ENCODE data around the gene APMAP. TPM values are rescaled to one million over a fixed set of nuclear protein-coding genes. Genes with fewer than 3 reads are reported as not detected.
A peak's percentile ranks its signal among the peaks of the same experiment; 100 is the strongest.

Gene APMAP
- total and polyA plus RNA-seq, 10 of the 15 experiments (the other 5 are each of a cell fraction or from before 2014, with no cell fraction given), result 12.1 to 60.2 (median 32.7) TPM

- TF ChIP-seq, protein P1, sequence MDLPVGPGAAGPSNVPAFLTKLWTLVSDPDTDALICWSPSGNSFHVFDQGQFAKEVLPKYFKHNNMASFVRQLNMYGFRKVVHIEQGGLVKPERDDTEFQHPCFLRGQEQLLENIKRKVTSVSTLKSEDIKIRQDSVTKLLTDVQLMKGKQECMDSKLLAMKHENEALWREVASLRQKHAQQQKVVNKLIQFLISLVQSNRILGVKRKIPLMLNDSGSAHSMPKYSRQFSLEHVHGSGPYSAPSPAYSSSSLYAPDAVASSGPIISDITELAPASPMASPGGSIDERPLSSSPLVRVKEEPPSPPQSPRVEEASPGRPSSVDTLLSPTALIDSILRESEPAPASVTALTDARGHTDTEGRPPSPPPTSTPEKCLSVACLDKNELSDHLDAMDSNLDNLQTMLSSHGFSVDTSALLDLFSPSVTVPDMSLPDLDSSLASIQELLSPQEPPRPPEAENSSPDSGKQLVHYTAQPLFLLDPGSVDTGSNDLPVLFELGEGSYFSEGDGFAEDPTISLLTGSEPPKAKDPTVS (IDR thresholded peaks at IDR 0.05; ENCODE audit: low read depth, low read length), result 0 out of 2 replicates have a peak, but pooled peaks have one; percentile 48
- TF ChIP-seq ZNF217 (IDR thresholded peaks at IDR 0.05) (no peak), NBN (IDR thresholded peaks at IDR 0.05) (peak; percentile 74), RB1 (IDR thresholded peaks at IDR 0.05; ENCODE audit: borderline replicate concordance) (peak; percentile 58; the same call in 1 of the 2 replicates), PAX5 (IDR thresholded peaks at IDR 0.05; ENCODE audit: borderline replicate concordance, low read depth, low read length) (no peak), BACH1 (IDR thresholded peaks at IDR 0.05; ENCODE audit: borderline replicate concordance) (peak; percentile 45), JUNB (IDR thresholded peaks at IDR 0.05) (no peak), LARP7 (IDR thresholded peaks at IDR 0.05) (peak; percentile 41; the same call in 1 of the 2 replicates), YY1 (IDR thresholded peaks at IDR 0.05; ENCODE audit: low read depth, low read length) (no peak; the same call in 1 of the 2 replicates), ZBTB40 (IDR thresholded peaks at IDR 0.05; ENCODE audit: borderline replicate concordance) (peak; percentile 91), ASH2L (IDR thresholded peaks at IDR 0.05; ENCODE audit: borderline replicate concordance, low read depth) (no peak), EGR1 (IDR thresholded peaks at IDR 0.05; ENCODE audit: borderline replicate concordance in 1 of 2, low read depth in 2 of 2, low read length in 2 of 2) (peak; percentile 40 to 46; a peak in 2 of 3 replicates), ZNF622 (IDR thresholded peaks at IDR 0.05) (no peak), RCOR1 (conservative IDR thresholded peaks at IDR 0.05; ENCODE audit: low read depth, low read length) (0 out of 2 replicates have a peak, but pooled peaks have one; percentile 58), CBX5 (IDR thresholded peaks at IDR 0.05; ENCODE audit: low read depth) (peak; percentile 63; the same call in 1 of the 2 replicates)
- TF ChIP-seq, protein P2, sequence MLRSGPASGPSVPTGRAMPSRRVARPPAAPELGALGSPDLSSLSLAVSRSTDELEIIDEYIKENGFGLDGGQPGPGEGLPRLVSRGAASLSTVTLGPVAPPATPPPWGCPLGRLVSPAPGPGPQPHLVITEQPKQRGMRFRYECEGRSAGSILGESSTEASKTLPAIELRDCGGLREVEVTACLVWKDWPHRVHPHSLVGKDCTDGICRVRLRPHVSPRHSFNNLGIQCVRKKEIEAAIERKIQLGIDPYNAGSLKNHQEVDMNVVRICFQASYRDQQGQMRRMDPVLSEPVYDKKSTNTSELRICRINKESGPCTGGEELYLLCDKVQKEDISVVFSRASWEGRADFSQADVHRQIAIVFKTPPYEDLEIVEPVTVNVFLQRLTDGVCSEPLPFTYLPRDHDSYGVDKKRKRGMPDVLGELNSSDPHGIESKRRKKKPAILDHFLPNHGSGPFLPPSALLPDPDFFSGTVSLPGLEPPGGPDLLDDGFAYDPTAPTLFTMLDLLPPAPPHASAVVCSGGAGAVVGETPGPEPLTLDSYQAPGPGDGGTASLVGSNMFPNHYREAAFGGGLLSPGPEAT (IDR thresholded peaks at IDR 0.05; ENCODE audit: low read depth), result peak; percentile 46; the same call in 1 of the 2 replicates
- TF ChIP-seq, protein P3, sequence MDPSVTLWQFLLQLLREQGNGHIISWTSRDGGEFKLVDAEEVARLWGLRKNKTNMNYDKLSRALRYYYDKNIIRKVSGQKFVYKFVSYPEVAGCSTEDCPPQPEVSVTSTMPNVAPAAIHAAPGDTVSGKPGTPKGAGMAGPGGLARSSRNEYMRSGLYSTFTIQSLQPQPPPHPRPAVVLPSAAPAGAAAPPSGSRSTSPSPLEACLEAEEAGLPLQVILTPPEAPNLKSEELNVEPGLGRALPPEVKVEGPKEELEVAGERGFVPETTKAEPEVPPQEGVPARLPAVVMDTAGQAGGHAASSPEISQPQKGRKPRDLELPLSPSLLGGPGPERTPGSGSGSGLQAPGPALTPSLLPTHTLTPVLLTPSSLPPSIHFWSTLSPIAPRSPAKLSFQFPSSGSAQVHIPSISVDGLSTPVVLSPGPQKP (IDR thresholded peaks at IDR 0.05; ENCODE audit: low read depth, low read length), result peak; percentile 91
Observed at GRCh38 chr20:24992487-24993205, at the start of gene APMAP (continued).
